ENCODE results near the gene ZNF729. TPM values are rescaled to one million over a fixed set of nuclear protein-coding genes. Genes with fewer than 3 reads are reported as not detected.

The ZNF729 gene
- total and polyA plus RNA-seq, 2 experiments from 2014 or later, result not detected

DNA sequence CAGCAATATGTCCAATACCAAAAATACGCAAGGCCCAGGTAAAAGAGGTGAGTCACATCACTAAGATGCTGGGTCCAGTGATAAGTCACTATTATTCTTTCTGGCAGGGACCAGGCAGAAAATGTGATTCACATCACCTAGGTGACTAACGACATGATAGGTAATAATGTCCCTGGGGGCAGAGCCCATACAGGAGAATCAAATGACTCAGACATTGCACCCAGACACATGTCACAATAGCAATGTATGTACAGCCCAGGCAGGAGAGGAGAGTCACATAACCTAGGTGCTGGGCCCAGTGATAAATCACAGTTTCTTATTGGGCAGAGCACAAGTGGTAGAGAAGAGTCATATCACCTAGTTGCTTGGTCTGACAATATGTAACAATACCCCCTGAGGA, 28.9 kb upstream of the ZNF729 start:
- H2AFZ ChIP-seq, result no peak overlapping the region
- no peaks in the 10 kb centered on the region for H3K36me3 ChIP-seq (ENCODE audit: insufficient read depth)
- no peaks in the 10 kb centered on the region for H3F3A ChIP-seq (replicated peaks; ENCODE audit: low read depth)
- H3K9me3 Mint-ChIP-seq, result peaks cover 95% of the 10 kb centered on the region
- DNase-seq (ENCODE audit: low spot score) (no peak), ATAC-seq (no peak)
- H3K27me3 ChIP-seq (ENCODE audit: insufficient read depth), result no peaks in the 10 kb centered on the region
- no peak overlapping the region for H3K27ac ChIP-seq (ENCODE audit: low read depth)
- H3K4me1 Mint-ChIP-seq, result no peaks in the 10 kb centered on the region
- peaks cover 29% of the 10 kb centered on the region for H3K36me3 Mint-ChIP-seq (ENCODE audit: low read depth)
- H3K27ac Mint-ChIP-seq, result no peak overlapping the region
- H3K4me3 ChIP-seq, result no peak overlapping the region
- H3K4me2 ChIP-seq, result no peak overlapping the region
- H4K20me1 ChIP-seq (replicated peaks; ENCODE audit: insufficient read depth), result no peaks in the 10 kb centered on the region
- H3K79me2 ChIP-seq (replicated peaks; ENCODE audit: insufficient read depth), result no peaks in the 10 kb centered on the region
- TF ChIP-seq NANOG (IDR thresholded peaks at IDR 0.05; ENCODE audit: borderline replicate concordance) (no peak), ZNF114 (CRISPR knock-in tag; IDR thresholded peaks at IDR 0.05) (no peak), POLR2AphosphoS5 (IDR thresholded peaks at IDR 0.05; ENCODE audit: low read depth) (no peak), EZH2 (IDR thresholded peaks at IDR 0.05; ENCODE audit: low read depth, unreplicated experiment) (no peak), JUNB (IDR thresholded peaks at IDR 0.05; ENCODE audit: unreplicated experiment) (no peak), CREB1 (CRISPR knock-in tag; IDR thresholded peaks at IDR 0.05; ENCODE audit: low read depth) (no peak), STAT1 (IDR thresholded peaks at IDR 0.05; ENCODE audit: unreplicated experiment) (no peak), EZH2phosphoT487 (IDR thresholded peaks at IDR 0.05; ENCODE audit: unreplicated experiment) (no peak)
- TF ChIP-seq, protein P1, sequence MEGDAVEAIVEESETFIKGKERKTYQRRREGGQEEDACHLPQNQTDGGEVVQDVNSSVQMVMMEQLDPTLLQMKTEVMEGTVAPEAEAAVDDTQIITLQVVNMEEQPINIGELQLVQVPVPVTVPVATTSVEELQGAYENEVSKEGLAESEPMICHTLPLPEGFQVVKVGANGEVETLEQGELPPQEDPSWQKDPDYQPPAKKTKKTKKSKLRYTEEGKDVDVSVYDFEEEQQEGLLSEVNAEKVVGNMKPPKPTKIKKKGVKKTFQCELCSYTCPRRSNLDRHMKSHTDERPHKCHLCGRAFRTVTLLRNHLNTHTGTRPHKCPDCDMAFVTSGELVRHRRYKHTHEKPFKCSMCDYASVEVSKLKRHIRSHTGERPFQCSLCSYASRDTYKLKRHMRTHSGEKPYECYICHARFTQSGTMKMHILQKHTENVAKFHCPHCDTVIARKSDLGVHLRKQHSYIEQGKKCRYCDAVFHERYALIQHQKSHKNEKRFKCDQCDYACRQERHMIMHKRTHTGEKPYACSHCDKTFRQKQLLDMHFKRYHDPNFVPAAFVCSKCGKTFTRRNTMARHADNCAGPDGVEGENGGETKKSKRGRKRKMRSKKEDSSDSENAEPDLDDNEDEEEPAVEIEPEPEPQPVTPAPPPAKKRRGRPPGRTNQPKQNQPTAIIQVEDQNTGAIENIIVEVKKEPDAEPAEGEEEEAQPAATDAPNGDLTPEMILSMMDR (conservative IDR thresholded peaks at IDR 0.05; ENCODE audit: low read depth in 2 of 2), result no peak
- TF ChIP-seq, protein P2, sequence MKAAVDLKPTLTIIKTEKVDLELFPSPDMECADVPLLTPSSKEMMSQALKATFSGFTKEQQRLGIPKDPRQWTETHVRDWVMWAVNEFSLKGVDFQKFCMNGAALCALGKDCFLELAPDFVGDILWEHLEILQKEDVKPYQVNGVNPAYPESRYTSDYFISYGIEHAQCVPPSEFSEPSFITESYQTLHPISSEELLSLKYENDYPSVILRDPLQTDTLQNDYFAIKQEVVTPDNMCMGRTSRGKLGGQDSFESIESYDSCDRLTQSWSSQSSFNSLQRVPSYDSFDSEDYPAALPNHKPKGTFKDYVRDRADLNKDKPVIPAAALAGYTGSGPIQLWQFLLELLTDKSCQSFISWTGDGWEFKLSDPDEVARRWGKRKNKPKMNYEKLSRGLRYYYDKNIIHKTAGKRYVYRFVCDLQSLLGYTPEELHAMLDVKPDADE (IDR thresholded peaks at IDR 0.05), result no peak
- H3K4me3 Mint-ChIP-seq, result no peak overlapping the region
- H3K4me1 ChIP-seq (ENCODE audit: insufficient read depth), result no peaks in the 10 kb centered on the region
- H3K9me2 ChIP-seq (ENCODE audit: insufficient read depth), result no peaks in the 10 kb centered on the region
- H3K27me3 Mint-ChIP-seq (ENCODE audit: insufficient read depth, low read depth, poor library complexity), result no peaks in the 10 kb centered on the region

DNA sequence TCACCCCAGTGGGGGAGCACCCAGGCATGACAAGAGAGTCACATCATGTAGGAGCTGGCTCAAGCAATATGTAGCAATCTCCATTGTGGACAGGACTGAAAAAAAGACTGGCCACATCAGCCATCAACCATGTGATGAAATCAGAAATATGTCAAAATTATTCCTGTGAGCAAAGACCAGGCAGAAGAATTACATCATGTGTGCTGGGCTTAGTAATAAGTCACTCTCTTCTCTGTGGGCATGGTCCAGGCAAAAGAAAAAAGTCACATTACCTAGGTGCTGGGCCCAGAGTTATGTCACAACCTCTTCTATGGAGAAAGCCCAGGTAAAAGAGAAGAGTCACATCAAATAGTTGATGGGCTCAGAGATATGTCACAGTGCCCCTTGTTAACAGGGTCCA, 28.3 kb upstream of the ZNF729 start:
- Histone ChIP-seq H3K4me2 (no peak overlapping the region), H3K4me3 (no peak overlapping the region), H3F3A (replicated peaks; ENCODE audit: low read depth) (no peaks in the 10 kb centered on the region), H3K27ac (ENCODE audit: low read depth) (no peak overlapping the region), H3K36me3 (ENCODE audit: insufficient read depth) (no peaks in the 10 kb centered on the region), H3K9me2 (ENCODE audit: insufficient read depth) (no peaks in the 10 kb centered on the region), H3K4me1 (ENCODE audit: insufficient read depth) (no peaks in the 10 kb centered on the region), H4K20me1 (replicated peaks; ENCODE audit: insufficient read depth) (no peaks in the 10 kb centered on the region), H3K79me2 (replicated peaks; ENCODE audit: insufficient read depth) (no peaks in the 10 kb centered on the region), H2AFZ (no peak overlapping the region), H3K27me3 (ENCODE audit: insufficient read depth) (no peaks in the 10 kb centered on the region)
- Mint-ChIP-seq H3K4me3 (no peak overlapping the region), H3K27ac (no peak overlapping the region), H3K27me3 (ENCODE audit: insufficient read depth, low read depth, poor library complexity) (peaks cover 2% of the 10 kb centered on the region), H3K9me3 (peaks cover 95% of the 10 kb centered on the region), H3K4me1 (no peaks in the 10 kb centered on the region), H3K36me3 (ENCODE audit: low read depth) (peaks cover 29% of the 10 kb centered on the region)
- ATAC-seq (no peak), DNase-seq (ENCODE audit: low spot score) (no peak)
- TF ChIP-seq JUNB (IDR thresholded peaks at IDR 0.05; ENCODE audit: unreplicated experiment) (no peak), ZNF331 (CRISPR knock-in tag; IDR thresholded peaks at IDR 0.05; ENCODE audit: low read depth) (no peak)

All from GM23338 (cell line).